Sigmoid colon (tissue), 7 donors: ENCODE measurements around the gene NCAN. TPM values are rescaled to one million over a fixed set of nuclear protein-coding genes. Genes with fewer than 3 reads are reported as not detected.
A peak's percentile ranks its signal among the peaks of the same experiment; 100 is the strongest.
"Not testable (repeated sequence)": the region's sequence is repeated elsewhere in the genome, so short reads cannot be mapped to it uniquely, and the experiment has no call there.

Source experiments
- DNase-seq: peaks from one replicate; pipeline ENCODE4 v3.0.0-alpha.2; 2019
- H3K27ac ChIP-seq, 4 donors: fragments of 200-600 bp; sonication (generic); one replicate each; pipeline ENCODE4 v1.5.1; 2016 to 2019; ENCODE audit warnings: mild to moderate bottlenecking in 1 of 4
- H3K27me3 ChIP-seq, 3 donors: fragments of 200-600 bp; sonication (generic); one replicate each; pipeline ENCODE4 v1.5.1; 2019; ENCODE audit warnings: mild to moderate bottlenecking in 1 of 3
- H3K36me3 ChIP-seq, 4 donors: fragments of 200-600 bp; sonication (generic); one replicate each; pipeline ENCODE4 v1.5.1; 2016 to 2019
- H3K4me1 ChIP-seq, 4 donors: fragments of 200-600 bp; sonication (generic); one replicate each; pipeline ENCODE4 v1.5.1; 2017 to 2019
- H3K4me3 ChIP-seq, 4 donors: fragments of 200-600 bp; sonication (generic); one replicate each; pipeline ENCODE4 v1.5.1; 2017 to 2019; ENCODE audit warnings: mild to moderate bottlenecking in 2 of 4, moderate library complexity in 1 of 4
- H3K9me3 ChIP-seq, 4 donors: fragments of 200-600 bp in 3 of 4; sonication (generic) in 3 of 4; one replicate each; pipeline versions ENCODE4 v1.5.1 to v1.6.1; 2013 to 2019
- CTCF ChIP-seq, 4 experiments: fragments of 450-650 bp in 3 of 4; fragments of 200-600 bp in 1 of 4; IDR thresholded peaks; one replicate each; pipeline ENCODE4 v1.5.1; 2016 to 2019; ENCODE audit warnings: antibody characterized with exemption in 4 of 4, mild to moderate bottlenecking in 3 of 4, moderate library complexity in 2 of 4
- EP300 ChIP-seq, 4 donors: sonication (generic); formaldehyde crosslinking; IDR thresholded peaks; one replicate each; pipeline ENCODE4 v1.6.1; 2017; ENCODE audit warnings: antibody characterized with exemption in 4 of 4
- POLR2A ChIP-seq, 2 donors: fragments of 450-650 bp; IDR thresholded peaks; one replicate each; pipeline ENCODE4 v1.6.1; 2016; ENCODE audit warnings: antibody characterized with exemption in 2 of 2, mild to moderate bottlenecking in 2 of 2, moderate library complexity in 2 of 2
- POLR2AphosphoS5 ChIP-seq, 4 donors: sonication (generic); formaldehyde crosslinking; IDR thresholded peaks; one replicate each; pipeline ENCODE4 v1.6.1; 2017; ENCODE audit warnings: antibody characterized with exemption in 4 of 4
- WGBS, 2 donors: extraction: QIAGEN DNeasy Blood & Tissue Kit; methylation state at CpG; one replicate each; pipeline ENCODE4 v1.1.7; 2013; 5-methylcytosine and 5-hydroxymethylcytosine counted together
- intact Hi-C: fragments of 100-400 bp; cut with DNase I; formaldehyde crosslinking; loops from one replicate; pipeline ENCODE4 v1.15.1; 2023
- polyA plus RNA-seq, 3 donors: library from polyadenylated mRNA; stranded (reverse); fragments of 200-250 nt; gene quantifications; one replicate each; pipeline ENCODE4 v1.2.3, GENCODE V29; 2013
- total RNA-seq, 4 donors: library from RNA; depleted of rRNA; stranded (reverse); fragments of >200 nt; gene quantifications; one replicate each; pipeline ENCODE4 v1.1.0, GENCODE V29; 2016
- donor health status: healthy with polysubstance abuse.
- donor health status: Bipolar disorder and iron deficiency.
- donor health status: healthy.

NCAN gene
- total and polyA plus RNA-seq, 7 donors: under 0.01 to 0.09 (median under 0.01) TPM; not detected in 4

GRCh38 chr19:19169236-19170052 is 42.3 kb upstream of the NCAN start:
- peaks cover 0 to 11% (median 10%) of the 10 kb centered on the region in 4 donors for H3K4me1 ChIP-seq
- H3K9me3 ChIP-seq: no peaks in the 10 kb centered on the region
- peak overlapping the region in 2 of 4 donors; percentile 22 to 23 for H3K4me3 ChIP-seq
- H3K27ac ChIP-seq: no peak overlapping the region
- TF ChIP-seq CTCF (IDR thresholded peaks at IDR 0.05): no peak
- TF ChIP-seq POLR2AphosphoS5 (IDR thresholded peaks at IDR 0.05): no peak
- peaks cover 0 to 23% (median 13%) of the 10 kb centered on the region in 3 donors for H3K27me3 ChIP-seq
- 72 to 81% methylated on average over 9 of the region's 9 CpGs for WGBS, 2 donors
- intact Hi-C loops: no loop called here
- no peak for DNase-seq
- H3K36me3 ChIP-seq: no peaks in the 10 kb centered on the region

GRCh38 chr19:19170053-19170872 is 41.5 kb upstream of the NCAN start, which contains the start of gene MEF2B:
TSS of gene MEF2B (minus strand) at chr19:19170263. CDS start at chr19:19150735, 19,528 bp downstream.
- Histone ChIP-seq H3K4me1 (peaks cover 0 to 11% (median 10%) of the 10 kb centered on the region in 4 donors), H3K27me3 (peaks cover 0 to 23% (median 13%) of the 10 kb centered on the region in 3 donors), H3K27ac (no peak within 1 kb of the TSS), H3K36me3 (no peaks in the 10 kb centered on the region), H3K9me3 (no peaks in the 10 kb centered on the region), H3K4me3 (peak within 1 kb of the TSS in 2 of 4 donors; percentile 22 to 23)
- no peak for DNase-seq
- 12 to 18% methylated on average over 56 of the region's 56 CpGs for WGBS, 2 donors
- TF ChIP-seq CTCF (IDR thresholded peaks at IDR 0.05) (no peak), EP300 (IDR thresholded peaks at IDR 0.05) (no peak), POLR2A (IDR thresholded peaks at IDR 0.05) (no peak), POLR2AphosphoS5 (IDR thresholded peaks at IDR 0.05) (peak in 1 of 4 donors; percentile 5)
- intact Hi-C loops: no loop called here

GRCh38 chr19:19170873-19171672 is 40.7 kb upstream of the NCAN start:
- Histone ChIP-seq H3K27me3 (peaks cover 0 to 23% (median 13%) of the 10 kb centered on the region in 3 donors), H3K36me3 (peaks cover 0 to 6% (median 0%) of the 10 kb centered on the region in 4 donors), H3K9me3 (no peaks in the 10 kb centered on the region), H3K27ac (no peak overlapping the region), H3K4me3 (no peak overlapping the region), H3K4me1 (peaks cover 0 to 11% (median 10%) of the 10 kb centered on the region in 4 donors)
- intact Hi-C loops: no loop called here
- 89% methylated on average over 6 of the region's 6 CpGs for WGBS, 2 donors
- TF ChIP-seq EP300 (IDR thresholded peaks at IDR 0.05) (no peak), POLR2AphosphoS5 (IDR thresholded peaks at IDR 0.05) (no peak), POLR2A (IDR thresholded peaks at IDR 0.05) (no peak), CTCF (IDR thresholded peaks at IDR 0.05) (no peak)
- DNase-seq: no peak

GRCh38 chr19:19171821-19172532 is 39.8 kb upstream of the NCAN start:
- no peaks in the 10 kb centered on the region for H3K9me3 ChIP-seq
- WGBS, 2 donors: 58 to 67% methylated on average over 8 of the region's 8 CpGs
- no peak for TF ChIP-seq POLR2A (IDR thresholded peaks at IDR 0.05)
- TF ChIP-seq EP300 (IDR thresholded peaks at IDR 0.05): no peak
- no peak for TF ChIP-seq POLR2AphosphoS5 (IDR thresholded peaks at IDR 0.05)
- TF ChIP-seq CTCF (IDR thresholded peaks at IDR 0.05): no peak
- H3K27me3 ChIP-seq: peaks cover 0 to 23% (median 13%) of the 10 kb centered on the region in 3 donors
- no peak overlapping the region for H3K27ac ChIP-seq
- no peak overlapping the region for H3K4me3 ChIP-seq
- intact Hi-C loops: no loop called here
- H3K4me1 ChIP-seq: peaks cover 0 to 11% (median 10%) of the 10 kb centered on the region in 4 donors
- peaks cover 0 to 14% (median 1%) of the 10 kb centered on the region in 4 donors for H3K36me3 ChIP-seq
- DNase-seq: no peak

- DNase-seq, H3K4me3 ChIP-seq, intact Hi-C loops, H3K27ac ChIP-seq, H3K9me3 ChIP-seq: not testable (repeated sequence)
- 92% methylated on average over 5 of the region's 5 CpGs for WGBS, 2 donors
- Histone ChIP-seq H3K27me3 (peaks cover 0 to 23% (median 13%) of the 10 kb centered on the region in 3 donors), H3K4me1 (peaks cover 0 to 11% (median 10%) of the 10 kb centered on the region in 4 donors), H3K36me3 (peaks cover 0 to 20% (median 3%) of the 10 kb centered on the region in 4 donors)
Observed at GRCh38 chr19:19173243-19173642, 38.5 kb upstream of the NCAN start.
